Panc1 (cell line): ENCODE measurements around the gene GPR156. TPM values are rescaled to one million over a fixed set of nuclear protein-coding genes. Genes with fewer than 3 reads are reported as not detected.

Experiments used
- ATAC-seq: fragments of 200-7000 bp; cut with Tn5 transposase; 2 replicates; pipeline ENCODE4 v1.9.1; 2020; ENCODE audit warnings: mild to moderate bottlenecking, moderate library complexity
- BruUV-seq: library from RNA; stranded (reverse); fragments of 400-500 nt; replicated peaks from 2 replicates; lab custom pipeline; 2021; lab: Mats Ljungman, UMichigan
- CTCF ChIA-PET: fragments of 300-600 bp; sonication (Branson Sonifier 250); formaldehyde crosslinking; loops from one replicate; lab custom pipeline; 2022; ENCODE audit warnings: antibody characterized with exemption; lab: Charles Lee
- POLR2A ChIA-PET: fragments of 300-600 bp; sonication (Branson Sonifier 250); formaldehyde crosslinking; loops from one replicate; lab custom pipeline; 2022; ENCODE audit warnings: antibody characterized with exemption; lab: Charles Lee
- DNase-seq: peaks from one replicate; pipeline ENCODE4 v3.0.0-alpha.2; 2010; ENCODE audit warnings: low read depth, low spot score
- H3K27ac ChIP-seq: 2 replicates; pipeline ENCODE4 v1.5.1; 2011; ENCODE audit warnings: mild to moderate bottlenecking, low read length, inconsistent platforms
- H3K27me3 ChIP-seq: fragments of 200-500 bp; sonication (Bioruptor generic); 2 replicates; pipeline ENCODE4 v1.6.0; 2014; ENCODE audit warnings: low read length, inconsistent platforms; ENCODE audit not compliant: control insufficient read depth, insufficient read depth
- H3K36me3 ChIP-seq: fragments of 200-500 bp; sonication (Bioruptor generic); 2 replicates; pipeline ENCODE4 v1.5.1; 2014; ENCODE audit warnings: inconsistent platforms, mild to moderate bottlenecking, low read length, moderate library complexity; ENCODE audit not compliant: control insufficient read depth, insufficient read depth
- H3K4me1 ChIP-seq: 2 replicates; pipeline ENCODE4 v1.5.1; 2011; ENCODE audit warnings: inconsistent platforms, mild to moderate bottlenecking, low read length, moderate library complexity; ENCODE audit not compliant: control insufficient read depth, insufficient read depth
- H3K4me3 ChIP-seq, 2 experiments: 2 replicates each; pipeline ENCODE4 v1.5.1; 2011 to 2012; ENCODE audit warnings: low read depth in 2 of 2, low read length in 2 of 2, mild to moderate bottlenecking in 2 of 2, inconsistent platforms in 1 of 2, moderate library complexity in 1 of 2
- H3K9me3 ChIP-seq: fragments of 200-500 bp; sonication (Bioruptor generic); 2 replicates; pipeline ENCODE4 v1.5.1; 2014; ENCODE audit warnings: low read depth, mild to moderate bottlenecking, inconsistent platforms, low read length, moderate library complexity; ENCODE audit not compliant: control insufficient read depth, insufficient read depth
- CTCF ChIP-seq: fragments of 450-650 bp; IDR thresholded peaks from 2 replicates; pipeline ENCODE4 v1.5.1; 2017; ENCODE audit warnings: mild to moderate bottlenecking
- POLR2AphosphoS5 ChIP-seq: IDR thresholded peaks from 2 replicates; pipeline ENCODE4 v1.6.1; 2012; ENCODE audit warnings: mild to moderate bottlenecking, low read depth, low read length, moderate library complexity
- REST ChIP-seq, 2 experiments: IDR thresholded peaks; 2 replicates each; pipeline ENCODE4 v1.6.1; 2011 to 2012; ENCODE audit warnings: low read depth in 2 of 2, control low read depth in 1 of 2, low read length in 1 of 2, mild to moderate bottlenecking in 1 of 2, moderate library complexity in 1 of 2; ENCODE audit not compliant: insufficient read depth in 1 of 2
- SIN3A ChIP-seq: IDR thresholded peaks from 2 replicates; pipeline ENCODE4 v1.6.1; 2012; ENCODE audit warnings: low read depth, mild to moderate bottlenecking, low read length, moderate library complexity, borderline replicate concordance; ENCODE audit not compliant: insufficient read depth
- TCF7L2 ChIP-seq: IDR thresholded peaks from 2 replicates; pipeline ENCODE4 v1.6.1; 2011; ENCODE audit warnings: mild to moderate bottlenecking, low read depth, low read length, inconsistent platforms
- in situ Hi-C: cut with HindIII; loops from 2 replicates; pipeline ENCODE4 v1.10.0; 2016; ENCODE audit warnings: low sequenced_read_pairs, low pct_unique_long_range_greater_than_20kb
- intact Hi-C: fragments of 100-400 bp; cut with micrococcal nuclease; formaldehyde crosslinking; loops from one replicate; pipeline ENCODE4 v1.10.0; 2022; ENCODE audit not compliant: unreplicated experiment
- total RNA-seq: library from RNA; stranded (reverse); gene quantifications from one replicate; pipeline ENCODE4 v1.2.1, GENCODE V29; 2021; ENCODE audit not compliant: unreplicated experiment

Gene GPR156
- total RNA-seq, 1 experiment from 2014 or later = 0.39 TPM

GRCh38 chr3:120209425-120209824 lies 75.6 kb downstream of the GPR156 start:
- in situ Hi-C loops = no loop called here

GRCh38 chr3:120204338-120204737 lies 80.7 kb downstream of the GPR156 start:
- CTCF ChIA-PET = no interaction called here
- intact Hi-C loops = no loop called here

More at GRCh38 chr3:120209425-120209824, 75.6 kb downstream of the GPR156 start:
- ChIA-PET POLR2A (no interaction called here), CTCF (no interaction called here)
- no peak for ATAC-seq
- TF ChIP-seq TCF7L2 (no peak), POLR2AphosphoS5 (no peak), CTCF (no peak), REST (IDR thresholded peaks at IDR 0.05; ENCODE audit: insufficient read depth in 1 of 2, low read depth in 2 of 2, low read length in 1 of 2) (no peak), SIN3A (no peak)
- no peak overlapping the region for H3K27ac ChIP-seq
- H3K9me3 ChIP-seq = no peaks in the 10 kb centered on the region
- intact Hi-C loops = no loop called here
- H3K27me3 ChIP-seq = peaks cover 4% of the 10 kb centered on the region; the same call in 1 of the 2 replicates
- H3K4me1 ChIP-seq = no peaks in the 10 kb centered on the region
- no TSS peak for BruUV-seq
- no peak overlapping the region for H3K4me3 ChIP-seq
- no peak for DNase-seq
- no peaks in the 10 kb centered on the region for H3K36me3 ChIP-seq

More at GRCh38 chr3:120204338-120204737, 80.7 kb downstream of the GPR156 start:
- TF ChIP-seq SIN3A = no peak
- TF ChIP-seq CTCF = no peak
- TF ChIP-seq REST (IDR thresholded peaks at IDR 0.05; ENCODE audit: insufficient read depth in 1 of 2, low read depth in 2 of 2, low read length in 1 of 2) = no peak
- TF ChIP-seq TCF7L2 = no peak
- no peak for TF ChIP-seq POLR2AphosphoS5
- Histone ChIP-seq H3K27ac (no peak overlapping the region), H3K9me3 (no peaks in the 10 kb centered on the region), H3K36me3 (no peaks in the 10 kb centered on the region), H3K4me1 (no peaks in the 10 kb centered on the region), H3K4me3 (no peak overlapping the region), H3K27me3 (no peaks in the 10 kb centered on the region; the same call in 1 of the 2 replicates)
- ATAC-seq (no peak), DNase-seq (no peak)
- in situ Hi-C loops = no loop called here
- POLR2A ChIA-PET = no interaction called here
- no TSS peak for BruUV-seq
